OCI-LY1 (cell line): Measurements from ENCODE around the gene MACF1.

Source experiments
- H2AFZ ChIP-seq: fragments of 200-600 bp; sonication (generic), shearing (Covaris generic); 2 replicates; pipeline ENCODE4 v1.6.0; 2014; ENCODE audit warnings: antibody characterized with exemption, mild to moderate bottlenecking, low read length
- H3F3A ChIP-seq: fragments of 200-600 bp; sonication (generic), shearing (Covaris generic); 2 replicates; pipeline ENCODE4 v1.6.0; 2014; ENCODE audit warnings: mild to moderate bottlenecking, antibody characterized with exemption, low read length, moderate library complexity; ENCODE audit not compliant: insufficient read depth
- H3K27ac ChIP-seq: fragments of 200-600 bp; sonication (generic); 2 replicates; pipeline ENCODE4 v1.5.1; 2014; ENCODE audit warnings: low read length, mixed run types, mild to moderate bottlenecking, low read depth; ENCODE audit not compliant: poor library complexity, severe bottlenecking
- H3K27me3 ChIP-seq: fragments of 200-600 bp; sonication (generic); 2 replicates; pipeline ENCODE4 v1.6.0; 2014; ENCODE audit warnings: antibody characterized with exemption, mild to moderate bottlenecking, low read length, moderate library complexity; ENCODE audit not compliant: insufficient read depth
- H3K36me3 ChIP-seq: fragments of 200-600 bp; sonication (generic); 2 replicates; pipeline ENCODE4 v1.6.1; 2014; ENCODE audit warnings: mild to moderate bottlenecking, antibody characterized with exemption, low read length, moderate library complexity, mixed read lengths; ENCODE audit not compliant: insufficient read depth
- H3K4me1 ChIP-seq: fragments of 200-600 bp; sonication (generic); 2 replicates; pipeline ENCODE4 v1.5.1; 2014; ENCODE audit warnings: mild to moderate bottlenecking, low read length, moderate library complexity; ENCODE audit not compliant: insufficient read depth, severe bottlenecking
- H3K4me2 ChIP-seq: fragments of 200-600 bp; sonication (generic), shearing (Covaris generic); 2 replicates; pipeline ENCODE4 v1.6.1; 2014; ENCODE audit warnings: low read length
- H3K4me3 ChIP-seq: fragments of 200-600 bp; sonication (generic); 2 replicates; pipeline ENCODE4 v1.5.1; 2014; ENCODE audit warnings: low read length, low read depth, mild to moderate bottlenecking, mixed read lengths; ENCODE audit not compliant: poor library complexity, severe bottlenecking
- H3K79me2 ChIP-seq: fragments of 200-600 bp; shearing (Covaris generic); 2 replicates; pipeline ENCODE4 v1.6.1; 2016; ENCODE audit warnings: mixed run types, low read length, mixed read lengths; ENCODE audit not compliant: insufficient read depth
- H3K9ac ChIP-seq: fragments of 200-600 bp; sonication (generic), shearing (Covaris generic); 2 replicates; pipeline ENCODE4 v1.6.1; 2014; ENCODE audit warnings: mild to moderate bottlenecking, low read length, mixed read lengths
- H3K9me2 ChIP-seq: fragments of 200-600 bp; sonication (generic), shearing (Covaris generic); 2 replicates; pipeline ENCODE4 v1.6.1; 2014; ENCODE audit warnings: low read depth, mild to moderate bottlenecking, low read length, mixed read lengths
- H3K9me3 ChIP-seq: fragments of 200-600 bp; shearing (Covaris generic); 2 replicates; pipeline ENCODE4 v1.6.1; 2014; ENCODE audit warnings: low read length, mixed read lengths
- H4K20me1 ChIP-seq: fragments of 200-600 bp; sonication (generic), shearing (Covaris generic); 2 replicates; pipeline ENCODE4 v1.6.0; 2016; ENCODE audit warnings: mild to moderate bottlenecking, low read length; ENCODE audit not compliant: insufficient read depth
- CTCF ChIP-seq: fragments of 200-600 bp; sonication (generic), shearing (Covaris generic); IDR thresholded peaks from 2 replicates; pipeline ENCODE4 v1.5.1; 2017; ENCODE audit warnings: mild to moderate bottlenecking, antibody characterized with exemption, low read length, moderate library complexity, mixed read lengths
- EZH2 ChIP-seq: fragments of 200-600 bp; sonication (generic), shearing (Covaris generic); IDR thresholded peaks from 2 replicates; pipeline ENCODE4 v1.8.0; 2017; ENCODE audit warnings: borderline replicate concordance, mixed run types, mild to moderate bottlenecking, antibody characterized with exemption, low read length, moderate library complexity, mixed read lengths

MACF1 gene

GRCh38 chr1:39484564-39484963 is 280.1 kb downstream of the MACF1 start:
- Histone ChIP-seq H3K9me2 (no peaks in the 10 kb centered on the region), H3K79me2 (no peaks in the 10 kb centered on the region), H3K9me3 (no peaks in the 10 kb centered on the region), H2AFZ (no peak overlapping the region), H3K4me3 (no peak overlapping the region), H3K4me2 (no peak overlapping the region), H3K36me3 (peaks cover 49% of the 10 kb centered on the region), H3K4me1 (no peaks in the 10 kb centered on the region), H3K9ac (no peak overlapping the region), H4K20me1 (no peaks in the 10 kb centered on the region), H3K27me3 (no peaks in the 10 kb centered on the region), H3K27ac (no peak overlapping the region), H3F3A (no peaks in the 10 kb centered on the region)
- TF ChIP-seq CTCF, result no peak
- no peak for TF ChIP-seq EZH2

DNA sequence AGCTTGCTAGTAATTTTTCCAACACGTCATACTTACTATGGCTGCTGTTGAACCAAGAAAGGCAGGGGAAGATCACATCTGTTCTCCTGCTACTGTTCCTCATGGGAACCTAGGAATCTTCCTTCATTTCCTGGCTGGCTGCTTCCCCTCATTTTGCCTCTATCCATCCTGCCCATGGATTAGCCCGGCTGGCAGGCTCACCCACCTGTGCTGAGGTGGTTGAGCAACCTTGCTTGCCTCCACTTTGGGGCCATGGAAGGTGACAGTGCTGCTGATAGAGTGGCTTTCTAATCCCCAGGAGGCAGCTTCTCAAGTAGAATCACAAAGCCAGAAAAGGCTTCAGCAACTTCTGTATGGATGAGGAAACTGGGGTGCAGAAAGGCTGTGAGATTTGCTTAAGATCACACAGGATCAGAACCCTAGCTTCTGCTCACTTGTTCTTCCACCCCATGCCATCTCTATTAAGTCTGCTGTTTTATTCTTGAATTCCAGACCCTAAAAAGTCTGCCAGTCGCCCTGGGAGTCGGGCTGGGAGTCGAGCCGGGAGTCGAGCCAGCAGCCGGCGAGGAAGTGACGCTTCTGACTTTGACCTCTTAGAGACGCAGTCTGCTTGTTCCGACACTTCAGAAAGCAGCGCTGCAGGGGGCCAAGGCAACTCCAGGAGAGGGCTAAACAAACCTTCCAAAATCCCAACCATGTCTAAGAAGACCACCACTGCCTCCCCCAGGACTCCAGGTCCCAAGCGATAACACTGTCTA is 280.7 kb downstream of the MACF1 start:
- Histone ChIP-seq H3K4me1 (no peaks in the 10 kb centered on the region), H3F3A (no peaks in the 10 kb centered on the region), H3K4me3 (no peak overlapping the region), H3K9me2 (no peaks in the 10 kb centered on the region), H3K79me2 (no peaks in the 10 kb centered on the region), H4K20me1 (no peaks in the 10 kb centered on the region), H3K36me3 (peaks cover 42% of the 10 kb centered on the region), H2AFZ (no peak overlapping the region), H3K4me2 (no peak overlapping the region), H3K27ac (no peak overlapping the region), H3K9ac (no peak overlapping the region), H3K9me3 (no peaks in the 10 kb centered on the region), H3K27me3 (no peaks in the 10 kb centered on the region)
- TF ChIP-seq CTCF (no peak), EZH2 (no peak)

GRCh38 chr1:39488012-39488545 is 283.6 kb downstream of the MACF1 start:
- Histone ChIP-seq H3K27ac (no peak overlapping the region), H3K4me1 (peaks cover 11% of the 10 kb centered on the region), H3K27me3 (no peaks in the 10 kb centered on the region), H3K4me2 (no peak overlapping the region), H3K4me3 (no peak overlapping the region), H3F3A (no peaks in the 10 kb centered on the region), H3K36me3 (peaks cover 28% of the 10 kb centered on the region), H3K9me2 (no peaks in the 10 kb centered on the region), H3K9ac (no peak overlapping the region), H2AFZ (no peak overlapping the region), H3K9me3 (no peaks in the 10 kb centered on the region), H3K79me2 (no peaks in the 10 kb centered on the region), H4K20me1 (no peaks in the 10 kb centered on the region)
- no peak for TF ChIP-seq CTCF
- TF ChIP-seq EZH2, result no peak
